GM21526 (cell line): Measurements from ENCODE around the gene TRABD2B.

Source experiments
- ATAC-seq: cut with Tn5 transposase; IDR thresholded peaks from one replicate; pipeline ENCODE4 v1.9.1; 2021; ENCODE audit warnings: moderate library complexity; ENCODE audit not compliant: unreplicated experiment, low FRiP score

Gene TRABD2B

GRCh38 chr1:47713333-47713953 is 283.7 kb downstream of the TRABD2B start:
- ATAC-seq = no peak

DNA sequence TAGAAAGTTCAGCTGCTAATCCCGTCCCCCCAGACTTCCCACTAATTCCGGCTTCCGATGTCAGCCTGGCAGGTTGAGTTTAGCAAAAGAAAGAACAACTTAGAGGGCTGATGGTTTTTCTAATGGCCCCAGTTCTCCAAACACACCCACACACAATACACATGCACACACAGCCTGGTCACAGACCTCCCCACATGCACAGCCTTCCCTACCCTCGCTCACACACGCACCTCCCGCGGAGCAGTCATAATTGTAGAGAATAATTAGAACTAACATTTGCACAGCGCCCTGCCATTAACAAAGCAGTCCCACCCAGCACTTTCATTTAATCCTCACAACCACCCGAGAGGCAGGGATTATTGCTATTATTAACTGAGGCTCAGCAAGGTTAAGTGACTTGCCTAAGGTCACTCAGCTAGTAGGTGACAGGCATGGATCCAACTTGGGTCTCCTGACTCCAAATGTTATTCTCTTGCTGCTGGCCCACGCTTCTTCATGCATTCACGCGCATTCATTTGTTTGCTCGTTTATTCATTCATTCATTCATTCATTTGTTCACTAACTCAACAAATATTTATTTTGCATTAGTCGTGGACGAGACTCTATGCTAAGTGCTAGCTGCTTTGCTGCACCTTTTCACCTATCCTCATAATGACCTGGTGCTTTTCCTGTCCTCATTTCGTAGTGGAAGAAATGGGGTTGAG is 284.4 kb downstream of the TRABD2B start:
- ATAC-seq = no peak

- ATAC-seq = no peak
Measured at GRCh38 chr1:47711848-47712492, 285.2 kb downstream of the TRABD2B start.

GRCh38 chr1:47711184-47711847 is 285.9 kb downstream of the TRABD2B start:
- ATAC-seq = no peak
